PC-9 (cell line): ENCODE data around the gene TBC1D16. TPM values are rescaled to one million over a fixed set of nuclear protein-coding genes. Genes with fewer than 3 reads are reported as not detected.

ENCODE experiments used
- BruUV-seq: library from RNA; stranded (reverse); fragments of 400-500 nt; replicated peaks from 2 replicates; lab custom pipeline; 2021; lab: Mats Ljungman, UMichigan
- CTCF ChIA-PET: fragments of 300-600 bp; sonication (Branson Sonifier 250); formaldehyde crosslinking; loops from one replicate; lab custom pipeline; 2022; ENCODE audit warnings: antibody characterized with exemption; lab: Charles Lee
- POLR2A ChIA-PET: fragments of 300-600 bp; sonication (Branson Sonifier 250); formaldehyde crosslinking; loops from one replicate; lab custom pipeline; 2022; ENCODE audit warnings: antibody characterized with exemption; ENCODE audit not compliant: unreplicated experiment; lab: Charles Lee
- DNase-seq, 2 experiments: peaks; one replicate each; pipeline versions ENCODE4 v3.0.0 to v3.0.0-alpha.2; 2015 to 2022; ENCODE audit warnings: mixed read lengths in 1 of 2
- H2AFZ ChIP-seq: fragments of 200-600 bp; sonication (generic); 2 replicates; pipeline ENCODE4 v1.8.1; 2017; ENCODE audit warnings: antibody characterized with exemption
- H3F3A ChIP-seq: fragments of 200-600 bp; sonication (generic); 2 replicates; pipeline ENCODE4 v1.8.1; 2017; ENCODE audit warnings: antibody characterized with exemption, mild to moderate bottlenecking, low read depth; ENCODE audit not compliant: insufficient read depth
- H3K27ac ChIP-seq: fragments of 200-600 bp; sonication (generic); 2 replicates; pipeline ENCODE4 v1.6.1; 2016; ENCODE audit warnings: mixed run types
- H3K27me3 ChIP-seq: fragments of 200-600 bp; sonication (generic); 2 replicates; pipeline ENCODE4 v1.6.1; 2016; ENCODE audit warnings: low read depth, mixed run types; ENCODE audit not compliant: insufficient read depth
- H3K36me3 ChIP-seq: fragments of 200-600 bp; sonication (generic); 2 replicates; pipeline ENCODE4 v1.6.1; 2016; ENCODE audit warnings: low read depth, mixed run types
- H3K4me1 ChIP-seq: fragments of 200-600 bp; sonication (generic); replicated peaks from 2 replicates; pipeline ENCODE4 v1.6.1; 2016; ENCODE audit warnings: mixed run types; ENCODE audit not compliant: insufficient read depth
- H3K4me2 ChIP-seq: fragments of 200-600 bp; sonication (generic); 2 replicates; pipeline ENCODE4 v1.6.1; 2017; ENCODE audit warnings: mixed run types
- H3K4me3 ChIP-seq: fragments of 200-600 bp; sonication (generic); 2 replicates; pipeline ENCODE4 v1.6.1; 2016; ENCODE audit warnings: mixed run types
- H3K79me2 ChIP-seq: fragments of 200-600 bp; sonication (generic); 2 replicates; pipeline ENCODE4 v1.6.1; 2017; ENCODE audit warnings: low read depth, mixed run types
- H3K9me2 ChIP-seq: fragments of 200-600 bp; sonication (generic); 2 replicates; pipeline ENCODE4 v1.8.1; 2017; ENCODE audit warnings: mild to moderate bottlenecking; ENCODE audit not compliant: insufficient read depth
- H3K9me3 ChIP-seq: fragments of 200-600 bp; sonication (generic); 2 replicates; pipeline ENCODE4 v1.8.1; 2016; ENCODE audit warnings: low read depth; ENCODE audit not compliant: insufficient read depth
- H4K20me1 ChIP-seq: fragments of 200-600 bp; sonication (generic); 2 replicates; pipeline ENCODE4 v1.8.1; 2017; ENCODE audit not compliant: insufficient read depth
- EZH2 ChIP-seq: fragments of 200-600 bp; sonication (generic); IDR thresholded peaks from 2 replicates; pipeline ENCODE4 v1.8.0; 2017; ENCODE audit warnings: antibody characterized with exemption, low read depth
- intact Hi-C: fragments of 100-400 bp; cut with micrococcal nuclease; formaldehyde crosslinking; loops from one replicate; pipeline ENCODE4 v1.10.0; 2022; ENCODE audit not compliant: unreplicated experiment
- total RNA-seq: library from RNA; stranded (reverse); gene quantifications from 2 replicates; pipeline ENCODE4 v1.2.3, GENCODE V29; 2021
- TF ChIP-seq, protein P1 (sequence below): fragments of 200-600 bp; sonication (generic); conservative IDR thresholded peaks from 2 replicates; pipeline ENCODE4 v1.6.1; 2017; ENCODE audit warnings: mixed run types, antibody characterized with exemption, mild to moderate bottlenecking, moderate library complexity

TBC1D16 gene
- total RNA-seq, 1 experiment from 2014 or later = 41.7 TPM

DNA sequence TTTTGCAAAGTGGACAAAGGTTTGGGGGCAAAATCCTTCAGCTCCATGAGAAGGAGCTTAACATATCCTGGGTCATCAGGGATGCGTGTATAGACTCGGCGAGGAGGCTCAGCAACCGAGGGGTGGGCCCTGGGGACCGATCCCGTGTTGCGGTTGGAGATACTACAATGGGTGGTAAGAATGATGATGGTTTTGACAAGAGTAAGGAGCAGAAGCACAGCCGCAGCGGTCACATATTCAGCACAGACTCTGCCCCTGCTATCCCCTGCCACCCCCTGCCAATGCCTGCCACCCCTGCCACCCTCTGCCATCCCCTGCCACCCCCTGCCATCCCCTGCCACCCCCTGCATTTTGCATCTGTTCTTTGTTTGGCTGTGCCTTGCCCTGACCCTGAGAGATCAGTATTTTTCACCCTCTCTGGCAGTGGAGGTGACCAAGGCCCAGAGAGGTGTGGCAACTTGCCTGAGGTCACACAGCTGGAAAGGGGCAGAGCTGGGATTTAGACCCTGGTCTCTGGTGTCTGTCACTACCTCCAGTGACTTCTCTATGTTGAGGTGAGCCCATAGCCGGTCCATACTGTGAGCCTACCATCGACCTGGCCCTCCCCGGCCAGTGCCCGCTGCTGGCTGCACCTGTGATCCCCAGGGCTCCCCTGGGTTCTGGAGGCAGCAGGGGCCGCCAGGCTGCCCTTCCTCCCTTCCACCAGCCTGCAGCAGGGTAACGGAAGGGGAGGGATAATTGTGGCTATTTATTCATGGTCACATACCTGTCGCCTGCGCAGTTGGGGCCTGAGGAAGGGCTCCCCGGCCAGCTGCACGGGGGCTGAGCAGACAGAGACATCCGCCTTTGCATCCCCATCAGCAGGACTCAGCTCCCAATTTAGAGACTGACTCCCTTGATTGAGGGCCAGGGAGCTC is 121.5 kb downstream of the TBC1D16 start:
- H3K4me2 ChIP-seq = no peak overlapping the region
- H3K27ac ChIP-seq = no peak overlapping the region
- no peaks in the 10 kb centered on the region for H4K20me1 ChIP-seq
- no peak overlapping the region for H2AFZ ChIP-seq
- DNase-seq = no peak
- POLR2A ChIA-PET = no interaction called here
- intact Hi-C loops = no loop called here
- peaks cover 34% of the 10 kb centered on the region for H3K4me1 ChIP-seq
- TF ChIP-seq, protein P1, sequence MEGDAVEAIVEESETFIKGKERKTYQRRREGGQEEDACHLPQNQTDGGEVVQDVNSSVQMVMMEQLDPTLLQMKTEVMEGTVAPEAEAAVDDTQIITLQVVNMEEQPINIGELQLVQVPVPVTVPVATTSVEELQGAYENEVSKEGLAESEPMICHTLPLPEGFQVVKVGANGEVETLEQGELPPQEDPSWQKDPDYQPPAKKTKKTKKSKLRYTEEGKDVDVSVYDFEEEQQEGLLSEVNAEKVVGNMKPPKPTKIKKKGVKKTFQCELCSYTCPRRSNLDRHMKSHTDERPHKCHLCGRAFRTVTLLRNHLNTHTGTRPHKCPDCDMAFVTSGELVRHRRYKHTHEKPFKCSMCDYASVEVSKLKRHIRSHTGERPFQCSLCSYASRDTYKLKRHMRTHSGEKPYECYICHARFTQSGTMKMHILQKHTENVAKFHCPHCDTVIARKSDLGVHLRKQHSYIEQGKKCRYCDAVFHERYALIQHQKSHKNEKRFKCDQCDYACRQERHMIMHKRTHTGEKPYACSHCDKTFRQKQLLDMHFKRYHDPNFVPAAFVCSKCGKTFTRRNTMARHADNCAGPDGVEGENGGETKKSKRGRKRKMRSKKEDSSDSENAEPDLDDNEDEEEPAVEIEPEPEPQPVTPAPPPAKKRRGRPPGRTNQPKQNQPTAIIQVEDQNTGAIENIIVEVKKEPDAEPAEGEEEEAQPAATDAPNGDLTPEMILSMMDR = no peak
- TF ChIP-seq EZH2 = no peak
- H3K9me3 ChIP-seq = no peaks in the 10 kb centered on the region
- no peak overlapping the region for H3K4me3 ChIP-seq
- H3F3A ChIP-seq = peaks cover 13% of the 10 kb centered on the region; the same call in 1 of the 2 replicates
- H3K27me3 ChIP-seq = no peaks in the 10 kb centered on the region
- H3K9me2 ChIP-seq = no peaks in the 10 kb centered on the region
- no peaks in the 10 kb centered on the region for H3K36me3 ChIP-seq
- no TSS peak for BruUV-seq
- CTCF ChIA-PET = no interaction called here
- H3K79me2 ChIP-seq = no peaks in the 10 kb centered on the region

DNA sequence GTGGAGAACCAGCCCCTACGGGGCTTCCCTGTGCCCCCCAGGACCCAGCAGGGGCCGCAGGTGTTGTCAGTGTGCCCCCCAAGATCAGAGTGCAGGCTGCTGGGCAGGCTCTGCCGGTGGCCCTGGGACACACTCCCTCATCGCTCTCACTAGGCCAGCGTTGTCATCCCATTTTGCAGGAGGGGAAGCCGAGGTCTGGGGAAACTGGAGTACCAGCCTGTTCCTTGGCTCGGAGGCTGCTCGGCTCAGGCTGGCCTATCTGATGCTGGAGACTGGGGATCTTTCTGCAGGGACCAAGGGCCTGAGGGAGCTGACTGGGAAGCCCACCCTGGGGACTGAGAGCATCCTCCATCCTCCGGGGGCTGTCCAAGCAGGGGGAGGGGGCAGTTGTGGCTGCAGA is 122.2 kb downstream of the TBC1D16 start:
- no peak for DNase-seq
- ChIA-PET CTCF (no interaction called here), POLR2A (no interaction called here)
- Histone ChIP-seq H3K4me2 (no peak overlapping the region), H3K27me3 (no peaks in the 10 kb centered on the region), H4K20me1 (no peaks in the 10 kb centered on the region), H3K4me1 (peaks cover 27% of the 10 kb centered on the region), H3K79me2 (no peaks in the 10 kb centered on the region), H3K36me3 (no peaks in the 10 kb centered on the region), H3K9me3 (no peaks in the 10 kb centered on the region), H2AFZ (no peak overlapping the region), H3K9me2 (no peaks in the 10 kb centered on the region), H3K4me3 (no peak overlapping the region), H3K27ac (no peak overlapping the region), H3F3A (peaks cover 13% of the 10 kb centered on the region; the same call in 1 of the 2 replicates)
- no TSS peak for BruUV-seq
- intact Hi-C loops = no loop called here
- TF ChIP-seq, protein P1 = no peak
- no peak for TF ChIP-seq EZH2

DNA sequence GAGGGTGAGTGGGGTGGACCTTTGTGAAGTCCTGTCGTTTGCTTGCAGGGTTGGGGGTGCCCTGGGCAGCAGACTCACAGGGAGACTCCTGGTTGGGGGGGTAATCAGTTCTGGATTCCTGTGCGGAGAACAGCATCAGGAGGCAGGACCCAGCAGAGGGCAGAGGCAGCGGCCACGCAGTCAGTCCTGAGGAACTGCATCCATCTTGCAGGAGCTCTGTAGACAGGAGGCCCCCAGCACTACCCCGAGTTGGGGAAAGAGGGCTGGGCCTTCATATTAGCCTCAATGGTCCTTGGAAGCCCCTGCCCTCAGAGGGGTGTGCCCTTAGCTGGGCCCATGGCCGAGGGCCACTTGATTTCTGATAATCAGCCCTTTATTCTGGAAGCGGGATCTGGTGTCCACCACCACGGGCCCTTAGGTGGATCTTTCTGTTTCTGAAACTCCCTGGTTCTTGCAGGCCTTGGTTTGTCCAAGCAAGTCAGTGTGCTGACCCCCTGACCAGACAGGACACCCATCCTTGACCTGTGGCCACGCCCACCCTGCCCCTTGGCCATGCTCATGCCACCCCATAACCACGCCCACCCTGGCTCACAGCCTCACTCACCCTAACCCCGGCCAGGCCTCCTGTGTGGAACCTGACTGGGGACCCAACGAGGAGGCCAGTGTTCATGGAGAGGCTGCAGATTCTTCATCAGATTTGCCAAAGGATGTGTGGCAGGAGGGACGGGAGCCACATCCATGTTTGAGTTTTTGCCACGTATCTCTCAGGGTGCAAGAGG is 122.9 kb downstream of the TBC1D16 start:
- no peak for TF ChIP-seq EZH2
- TF ChIP-seq, protein P1 = no peak
- Histone ChIP-seq H4K20me1 (no peaks in the 10 kb centered on the region), H3K36me3 (no peaks in the 10 kb centered on the region), H3F3A (peaks cover 13% of the 10 kb centered on the region; the same call in 1 of the 2 replicates), H3K4me2 (no peak overlapping the region), H3K4me1 (peaks cover 22% of the 10 kb centered on the region), H3K79me2 (no peaks in the 10 kb centered on the region), H2AFZ (no peak overlapping the region), H3K27ac (no peak overlapping the region), H3K9me2 (no peaks in the 10 kb centered on the region), H3K27me3 (no peaks in the 10 kb centered on the region), H3K9me3 (no peaks in the 10 kb centered on the region), H3K4me3 (no peak overlapping the region)
- CTCF ChIA-PET = no interaction called here
- POLR2A ChIA-PET = no interaction called here
- intact Hi-C loops = no loop called here
- no TSS peak for BruUV-seq
- DNase-seq = no peak
